AG10803 (cell line): ENCODE results near the gene NDST3.

ENCODE experiments used
- DNase-seq: peaks from one replicate; pipeline ENCODE4 v3.0.0; 2010; ENCODE audit warnings: low read depth
- H3K4me3 ChIP-seq: 2 replicates; pipeline ENCODE4 v1.5.1; 2011; ENCODE audit warnings: mild to moderate bottlenecking, low read length, control low read depth
- TF ChIP-seq, protein P1 (sequence below): conservative IDR thresholded peaks from 2 replicates; pipeline ENCODE4 v1.5.1; 2011; ENCODE audit warnings: mild to moderate bottlenecking, low read length, control low read depth, inconsistent platforms

NDST3 gene

DNA sequence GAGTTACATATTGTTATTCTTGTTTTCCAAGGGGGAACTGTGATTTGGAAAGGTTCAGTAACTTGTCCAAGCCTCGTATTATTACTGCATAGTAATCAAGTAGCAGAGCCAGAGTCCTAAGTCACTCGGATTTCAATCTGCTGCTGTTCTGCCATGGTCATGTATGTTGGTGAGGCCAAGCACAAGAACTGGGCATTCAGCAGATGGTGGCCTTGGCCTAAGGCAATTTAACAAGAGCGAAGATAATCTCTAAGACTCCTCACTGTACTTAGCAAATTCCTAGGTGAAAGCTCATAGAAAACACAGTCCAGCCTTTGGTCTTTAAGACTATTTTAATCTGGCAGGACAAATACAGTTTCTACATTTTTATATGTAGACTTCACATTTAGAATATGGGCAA is 64.8 kb downstream of the NDST3 start:
- DNase-seq, result no peak
- TF ChIP-seq, protein P1, sequence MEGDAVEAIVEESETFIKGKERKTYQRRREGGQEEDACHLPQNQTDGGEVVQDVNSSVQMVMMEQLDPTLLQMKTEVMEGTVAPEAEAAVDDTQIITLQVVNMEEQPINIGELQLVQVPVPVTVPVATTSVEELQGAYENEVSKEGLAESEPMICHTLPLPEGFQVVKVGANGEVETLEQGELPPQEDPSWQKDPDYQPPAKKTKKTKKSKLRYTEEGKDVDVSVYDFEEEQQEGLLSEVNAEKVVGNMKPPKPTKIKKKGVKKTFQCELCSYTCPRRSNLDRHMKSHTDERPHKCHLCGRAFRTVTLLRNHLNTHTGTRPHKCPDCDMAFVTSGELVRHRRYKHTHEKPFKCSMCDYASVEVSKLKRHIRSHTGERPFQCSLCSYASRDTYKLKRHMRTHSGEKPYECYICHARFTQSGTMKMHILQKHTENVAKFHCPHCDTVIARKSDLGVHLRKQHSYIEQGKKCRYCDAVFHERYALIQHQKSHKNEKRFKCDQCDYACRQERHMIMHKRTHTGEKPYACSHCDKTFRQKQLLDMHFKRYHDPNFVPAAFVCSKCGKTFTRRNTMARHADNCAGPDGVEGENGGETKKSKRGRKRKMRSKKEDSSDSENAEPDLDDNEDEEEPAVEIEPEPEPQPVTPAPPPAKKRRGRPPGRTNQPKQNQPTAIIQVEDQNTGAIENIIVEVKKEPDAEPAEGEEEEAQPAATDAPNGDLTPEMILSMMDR, result no peak
- H3K4me3 ChIP-seq, result no peak overlapping the region

DNA sequence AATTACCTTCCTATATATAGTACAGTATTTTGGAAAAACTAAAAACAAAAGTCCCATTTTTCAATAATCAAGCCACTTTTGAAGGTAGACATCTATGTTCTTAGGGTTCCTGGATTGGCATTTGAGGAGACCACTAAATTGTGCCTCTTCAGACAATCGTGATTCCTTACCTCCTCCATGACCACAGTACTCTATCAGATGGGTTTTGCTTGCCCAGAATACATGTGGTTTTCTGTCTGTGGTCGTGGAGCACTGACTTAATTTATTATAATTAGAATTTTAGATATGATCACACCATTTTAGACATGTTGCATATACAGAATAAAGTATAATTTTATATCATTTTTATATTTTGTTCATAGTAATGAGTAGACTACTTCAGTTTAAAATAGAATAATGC is 67.9 kb downstream of the NDST3 start:
- TF ChIP-seq, protein P1, result no peak
- DNase-seq, result no peak
- no peak overlapping the region for H3K4me3 ChIP-seq

DNA sequence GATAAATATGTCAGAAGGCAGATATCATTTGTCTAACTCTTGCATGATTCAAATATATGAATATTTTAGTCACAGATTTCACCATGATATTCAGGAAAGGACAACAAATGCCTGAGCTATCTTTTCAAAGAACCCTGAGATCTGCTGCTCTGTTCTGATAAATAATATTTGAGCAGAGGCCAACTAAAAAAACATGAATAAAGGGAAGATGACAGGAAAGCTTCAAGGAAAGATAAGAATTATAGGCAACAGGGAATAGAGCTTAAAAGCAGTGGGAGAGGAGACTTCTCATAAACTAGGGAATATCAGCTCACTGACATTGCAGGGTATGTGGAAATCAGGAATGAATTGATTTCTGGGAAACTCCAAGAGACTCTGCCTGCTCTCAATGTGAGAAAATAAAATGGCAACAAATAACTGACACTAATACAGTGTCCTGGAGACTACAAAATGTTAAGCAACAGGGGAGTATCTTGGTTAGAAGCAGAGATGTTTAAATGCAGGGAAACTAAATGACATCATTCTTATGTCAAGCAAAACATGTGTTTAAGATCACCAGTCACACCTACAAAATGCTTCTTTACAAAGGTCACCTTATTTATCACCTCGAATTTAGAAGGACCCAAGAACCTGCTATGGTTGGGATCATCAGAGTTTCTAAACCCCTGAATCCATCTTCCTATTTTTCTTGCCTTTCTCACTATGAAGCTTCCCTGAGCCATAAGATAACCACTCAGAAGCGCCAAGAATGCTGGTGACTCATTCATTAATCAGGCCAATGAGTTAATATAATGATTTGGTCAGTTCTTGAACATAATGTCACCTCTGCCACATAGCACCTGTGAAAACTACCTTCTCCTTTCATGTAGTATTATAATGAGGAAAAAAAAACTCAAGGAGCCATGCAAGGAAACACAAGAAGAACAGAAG is 78.1 kb downstream of the NDST3 start:
- TF ChIP-seq, protein P1, result no peak
- no peak for DNase-seq
- no peak overlapping the region for H3K4me3 ChIP-seq

GRCh38 chr4:118113220-118113619 is 78.9 kb downstream of the NDST3 start:
- TF ChIP-seq, protein P1, result no peak
- H3K4me3 ChIP-seq, result no peak overlapping the region
- DNase-seq, result no peak

DNA sequence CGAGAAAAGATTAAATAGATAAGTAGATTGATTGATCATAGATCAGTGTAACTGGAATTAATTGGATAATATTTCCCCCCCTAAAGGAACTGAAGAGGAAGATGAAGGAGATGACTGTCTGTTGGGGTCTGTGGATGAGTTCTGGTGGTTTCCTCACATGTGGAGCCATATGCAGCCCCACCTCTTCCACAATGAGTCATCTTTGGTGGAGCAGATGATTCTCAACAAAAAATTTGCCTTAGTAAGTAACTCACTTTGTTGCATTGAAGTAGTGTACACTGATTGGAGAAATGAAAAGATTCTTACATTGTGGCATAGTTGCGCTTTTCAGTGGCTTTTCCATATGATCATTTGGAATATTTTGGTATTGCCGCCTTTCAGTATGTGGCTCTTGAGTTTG is 80.4 kb downstream of the NDST3 start:
- no peak for DNase-seq
- H3K4me3 ChIP-seq, result no peak overlapping the region

DNA sequence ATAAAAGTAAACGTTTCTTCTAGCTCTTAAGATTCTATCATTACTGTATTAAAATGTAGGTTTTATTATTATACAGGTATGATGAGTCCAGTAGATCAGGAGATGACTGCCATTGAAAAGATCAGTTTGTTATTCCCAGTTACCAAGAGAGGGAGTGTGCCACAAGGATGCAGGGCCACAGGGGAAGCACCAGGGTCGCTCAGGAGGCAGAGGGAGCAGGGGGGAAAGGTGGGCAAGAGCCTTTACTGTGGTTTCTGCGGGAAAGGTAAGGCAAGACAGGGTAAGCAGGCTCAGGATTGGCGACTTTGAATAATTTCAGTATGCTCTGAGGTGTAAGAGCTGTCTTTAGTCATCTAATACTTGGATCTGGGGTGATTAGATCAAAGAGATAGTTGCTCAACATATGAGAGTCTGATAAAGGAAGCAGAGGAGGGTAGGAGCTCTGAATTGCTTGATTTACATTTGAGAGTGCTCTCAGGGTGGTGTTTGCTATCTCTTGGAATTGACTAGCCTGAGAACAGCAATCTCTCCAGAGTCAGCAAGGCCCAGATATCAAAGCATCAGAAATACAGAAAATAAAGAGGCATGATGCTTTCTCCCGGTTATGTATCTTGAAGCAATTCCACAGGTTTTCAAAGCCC is 86.0 kb downstream of the NDST3 start:
- TF ChIP-seq, protein P1, result no peak
- DNase-seq, result no peak
- no peak overlapping the region for H3K4me3 ChIP-seq

More for the DNA sequence above, 80.4 kb downstream of the NDST3 start:
- TF ChIP-seq, protein P1, result no peak

GRCh38 chr4:118124997-118125396 is 90.7 kb downstream of the NDST3 start:
- H3K4me3 ChIP-seq, result no peak overlapping the region
- DNase-seq, result no peak
- TF ChIP-seq, protein P1, result no peak
